H1 (cell line): ENCODE results near the gene ROPN1.
"Not testable (repeated sequence)": the region's sequence is repeated elsewhere in the genome, so short reads cannot be mapped to it uniquely, and the experiment has no call there.

ENCODE experiments used
- EP300 ChIP-seq, 2 experiments: IDR thresholded peaks; 1 replicate in 1 of 2; 2 replicates in 1 of 2; pipeline ENCODE4 v1.6.1; 2011 to 2012; ENCODE audit warnings: low read depth in 2 of 2, low read length in 2 of 2, mild to moderate bottlenecking in 2 of 2, borderline replicate concordance in 1 of 2, inconsistent platforms in 1 of 2, moderate library complexity in 1 of 2
- EZH2 ChIP-seq: fragments of 200-600 bp; sonication (generic); IDR thresholded peaks from 2 replicates; pipeline ENCODE4 v1.7.1; 2012; ENCODE audit warnings: low read depth, mild to moderate bottlenecking, moderate library complexity, low read length, inconsistent platforms; ENCODE audit not compliant: severe bottlenecking
- JUND ChIP-seq: IDR thresholded peaks from 2 replicates; pipeline ENCODE4 v1.6.1; 2011; ENCODE audit warnings: mild to moderate bottlenecking, improper control_type of control experiment, low read length
- POLR2A ChIP-seq, 2 experiments: IDR thresholded peaks; 1 replicate in 1 of 2; 2 replicates in 1 of 2; pipeline ENCODE4 v1.6.1; 2011; ENCODE audit warnings: low read depth in 2 of 2, low read length in 2 of 2, mild to moderate bottlenecking in 2 of 2; ENCODE audit errors: control extremely low read depth in 1 of 2
- POLR2AphosphoS5 ChIP-seq: IDR thresholded peaks from 2 replicates; pipeline ENCODE4 v1.6.1; 2011; ENCODE audit warnings: low read depth, low read length
- RNF2 ChIP-seq: fragments of 200-900, 300-1000 bp; sonication (generic); IDR thresholded peaks from 2 replicates; pipeline ENCODE4 v1.7.1; 2016; ENCODE audit warnings: borderline replicate concordance, low read depth, mild to moderate bottlenecking, antibody characterized with exemption, low read length; ENCODE audit not compliant: poor library complexity, severe bottlenecking; ENCODE audit errors: missing control alignments
- SIRT6 ChIP-seq: IDR thresholded peaks from one replicate; pipeline ENCODE4 v1.7.1; 2012; ENCODE audit warnings: low read length, inconsistent platforms
- SP1 ChIP-seq: IDR thresholded peaks from 2 replicates; pipeline ENCODE4 v1.6.1; 2011; ENCODE audit warnings: low read depth, low read length
- SUZ12 ChIP-seq: fragments of 200-600 bp; sonication (generic); IDR thresholded peaks from 2 replicates; pipeline ENCODE4 v1.6.1; 2012; ENCODE audit warnings: mild to moderate bottlenecking, inconsistent platforms, low read length, moderate library complexity, mixed read lengths
- TAF1 ChIP-seq: IDR thresholded peaks from 2 replicates; pipeline ENCODE4 v1.6.1; 2011; ENCODE audit warnings: mild to moderate bottlenecking, low read depth, low read length
- TCF12 ChIP-seq: IDR thresholded peaks from 2 replicates; pipeline ENCODE4 v1.6.1; 2011; ENCODE audit warnings: low read depth, mild to moderate bottlenecking, low read length
- TF ChIP-seq, protein P1 (sequence below), 3 experiments: IDR thresholded peaks; 1 replicate in 2 of 3; 2 replicates in 1 of 3; pipeline versions ENCODE4 v1.5.1 to v1.6.1; 2011; ENCODE audit warnings: low read length in 3 of 3, mild to moderate bottlenecking in 3 of 3, inconsistent platforms in 2 of 3, low read depth in 1 of 3, moderate library complexity in 1 of 3; ENCODE audit not compliant: insufficient read depth in 1 of 3; ENCODE audit errors: control extremely low read depth in 1 of 3

DNA sequence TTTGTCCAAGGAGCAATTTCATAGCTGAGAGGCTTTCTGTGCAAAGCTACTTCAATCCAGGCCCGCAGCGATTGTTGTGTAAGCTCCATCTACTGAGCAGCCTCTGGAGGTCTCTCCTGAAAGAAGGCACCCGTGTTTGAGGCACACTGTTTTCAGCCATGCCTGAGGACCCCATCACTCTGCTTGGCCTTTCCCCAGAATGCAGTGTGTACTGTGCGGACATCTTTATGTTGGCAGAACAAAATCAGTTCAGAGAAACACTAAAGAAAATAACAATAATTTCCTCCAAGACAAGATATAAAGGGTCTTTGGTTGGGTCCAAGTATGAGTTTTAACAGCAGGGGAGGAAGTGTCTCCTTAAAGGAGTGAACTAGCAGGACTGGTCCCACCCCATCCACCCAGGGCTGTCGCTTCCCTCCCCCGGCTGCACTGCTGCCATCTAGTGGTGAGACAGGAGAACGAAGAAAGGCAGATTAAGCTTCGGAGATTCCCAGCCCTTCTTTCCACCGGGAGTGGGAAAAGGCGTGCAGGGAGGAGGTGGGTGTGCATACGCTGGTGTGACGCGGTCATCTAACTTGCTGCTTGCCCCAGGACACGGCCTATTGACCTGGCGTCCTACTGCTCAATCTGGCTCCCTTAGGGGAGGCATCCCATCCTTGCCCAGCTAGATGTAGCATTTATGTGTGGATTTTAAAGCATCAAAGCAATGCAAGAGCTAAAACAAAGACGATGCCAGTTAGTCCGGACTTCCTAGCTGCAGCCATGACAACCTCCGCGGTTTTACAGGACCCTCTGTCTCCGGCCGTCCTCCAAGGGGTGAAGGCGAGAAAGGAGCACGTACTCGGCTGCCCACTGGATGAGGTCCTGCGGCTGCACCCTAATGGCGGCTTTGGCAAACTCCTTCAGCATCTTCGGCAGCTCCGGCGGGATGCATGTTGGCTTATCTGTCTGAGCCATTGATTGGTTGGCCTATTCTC lies 12.1 kb downstream of the ROPN1 start:
- not testable (repeated sequence) for TF ChIP-seq EZH2; SIRT6; SP1; SUZ12; TAF1; RNF2; POLR2A (IDR thresholded peaks at IDR 0.05; ENCODE audit: control extremely low read depth in 1 of 2, low read depth in 2 of 2, low read length in 2 of 2); POLR2AphosphoS5; JUND; EP300 (IDR thresholded peaks at IDR 0.05; ENCODE audit: borderline replicate concordance in 1 of 2, low read depth in 2 of 2, low read length in 2 of 2); TCF12
- TF ChIP-seq, protein P1, sequence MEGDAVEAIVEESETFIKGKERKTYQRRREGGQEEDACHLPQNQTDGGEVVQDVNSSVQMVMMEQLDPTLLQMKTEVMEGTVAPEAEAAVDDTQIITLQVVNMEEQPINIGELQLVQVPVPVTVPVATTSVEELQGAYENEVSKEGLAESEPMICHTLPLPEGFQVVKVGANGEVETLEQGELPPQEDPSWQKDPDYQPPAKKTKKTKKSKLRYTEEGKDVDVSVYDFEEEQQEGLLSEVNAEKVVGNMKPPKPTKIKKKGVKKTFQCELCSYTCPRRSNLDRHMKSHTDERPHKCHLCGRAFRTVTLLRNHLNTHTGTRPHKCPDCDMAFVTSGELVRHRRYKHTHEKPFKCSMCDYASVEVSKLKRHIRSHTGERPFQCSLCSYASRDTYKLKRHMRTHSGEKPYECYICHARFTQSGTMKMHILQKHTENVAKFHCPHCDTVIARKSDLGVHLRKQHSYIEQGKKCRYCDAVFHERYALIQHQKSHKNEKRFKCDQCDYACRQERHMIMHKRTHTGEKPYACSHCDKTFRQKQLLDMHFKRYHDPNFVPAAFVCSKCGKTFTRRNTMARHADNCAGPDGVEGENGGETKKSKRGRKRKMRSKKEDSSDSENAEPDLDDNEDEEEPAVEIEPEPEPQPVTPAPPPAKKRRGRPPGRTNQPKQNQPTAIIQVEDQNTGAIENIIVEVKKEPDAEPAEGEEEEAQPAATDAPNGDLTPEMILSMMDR (IDR thresholded peaks at IDR 0.05; ENCODE audit: control extremely low read depth in 1 of 3, insufficient read depth in 1 of 3, low read depth in 1 of 3, low read length in 3 of 3): peak; percentile 17 to 46 (median 18); a peak in 3 of 4 replicates
